Posterior vena cava (tissue), 2 donors: Measurements from ENCODE around the gene CNBP. TPM values are rescaled to one million over a fixed set of nuclear protein-coding genes. Genes with fewer than 3 reads are reported as not detected.
"Not testable (repeated sequence)": the region's sequence is repeated elsewhere in the genome, so short reads cannot be mapped to it uniquely, and the experiment has no call there.

Source experiments
- DNase-seq: peaks from one replicate; pipeline ENCODE4 v3.0.0-alpha.2; 2020; ENCODE audit warnings: low spot score
- intact Hi-C, 2 donors: fragments of 100-400 bp; cut with DNase I; formaldehyde crosslinking; loops; one replicate each; pipeline versions ENCODE4 v1.14.1 to v1.14.2; 2022 to 2023
- long read RNA-seq, 2 donors: library from polyadenylated mRNA; unstranded; transcript quantifications; one replicate each; pipeline ENCODE4 v2.0.0, GENCODE V29; 2020 to 2021
- total RNA-seq, 2 donors: library from RNA; stranded (reverse); fragmentation: NEBNext Ultra II Directional; extraction: Animal tissue kit (Norgen Biotek cat#: 25700); gene quantifications; one replicate each; pipeline ENCODE4 v1.2.1, GENCODE V29; 2021
- donor health status: DM: yes; HTN: yes; CAD: no.
- donor health status: DM: yes; HTN: yes; CAD: no.

CNBP gene
- 100 to 1,000 TPM; 267 to 284 TPM for total RNA-seq
- long read RNA-seq, donor 1, transcript CNBP-201 (5 exons, 1,664 nt), result major isoform, 61 of 157 reads
- long read RNA-seq, donor 1, transcript CNBP-204 (5 exons, 1,641 nt), result minor isoform, 8 of 157 reads
- long read RNA-seq, donor 1, transcript CNBP-207 (5 exons, 1,626 nt), result minor isoform, 49 of 157 reads
- long read RNA-seq, donor 1, partial matches to known transcripts, result 5 of 157 reads
- long read RNA-seq, donor 1, other reads (novel, unspliced or antisense), result 29 of 157 reads
- long read RNA-seq, donor 2, transcript CNBP-207 (5 exons, 1,626 nt), result major isoform, 429 of 1,333 reads
- long read RNA-seq, donor 2, transcript CNBP-201 (5 exons, 1,664 nt), result minor isoform, 369 of 1,333 reads
- long read RNA-seq, donor 2, transcript CNBP-204 (5 exons, 1,641 nt), result minor isoform, 172 of 1,333 reads
- long read RNA-seq, donor 2, transcript CNBP-208 (5 exons, 1,549 nt), result minor isoform, 33 of 1,333 reads
- long read RNA-seq, donor 2, partial matches to known transcripts, result 30 of 1,333 reads
- long read RNA-seq, donor 2, other reads (novel, unspliced or antisense), result 265 of 1,333 reads

DNA sequence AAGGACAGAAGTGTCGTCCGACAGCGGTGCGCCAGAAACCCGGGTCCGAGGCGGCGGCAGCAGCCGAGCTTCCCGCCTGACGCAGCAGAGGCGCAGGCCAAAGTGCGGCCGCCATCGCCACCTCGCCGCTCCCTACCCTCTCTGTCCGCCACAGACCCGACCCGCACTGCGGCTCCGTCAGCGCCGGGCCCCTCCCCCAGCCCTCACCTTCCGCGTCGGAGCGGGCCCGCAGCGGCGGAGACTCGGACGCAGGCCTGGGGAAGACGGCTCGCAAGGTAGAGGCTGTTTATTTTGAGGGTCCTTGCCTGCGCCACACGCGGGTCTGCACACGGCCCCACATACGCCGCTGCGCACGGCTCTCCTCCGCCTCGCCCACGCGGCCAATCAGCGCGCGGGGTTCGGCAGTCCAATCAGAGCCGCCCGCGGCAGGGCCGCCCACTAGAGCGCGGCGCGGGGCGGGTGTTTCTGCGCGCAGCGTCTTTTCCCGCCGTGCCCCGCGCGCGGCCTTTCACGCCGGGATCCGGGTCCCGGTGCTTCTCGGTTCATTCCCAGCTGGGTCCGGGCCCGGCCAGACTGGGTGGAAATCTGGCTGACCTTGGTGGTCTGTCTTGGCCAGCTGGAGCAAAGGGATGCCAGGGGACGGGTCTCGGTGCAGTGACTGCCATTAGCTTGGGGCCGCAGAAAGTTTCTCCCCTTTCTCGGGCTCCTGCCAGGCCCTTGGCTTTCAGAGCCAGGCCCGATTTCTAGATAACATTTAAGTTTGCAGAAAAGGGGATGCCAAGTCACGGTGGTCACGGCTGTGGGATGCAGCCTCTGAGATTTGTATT lies at the start of gene CNBP:
Gene CNBP, minus strand, starts transcription at position 328 of the 827 bp plus-strand sequence. CDS start 12,139 bp downstream, outside the sequence.
- peak; percentile 98 for DNase-seq
- intact Hi-C loops, result loop anchor here in 1 of 2 donors (5.0 kb wide), 1 partner anchor 64 kb away; the partner anchor contains the start of gene COPG1

DNA sequence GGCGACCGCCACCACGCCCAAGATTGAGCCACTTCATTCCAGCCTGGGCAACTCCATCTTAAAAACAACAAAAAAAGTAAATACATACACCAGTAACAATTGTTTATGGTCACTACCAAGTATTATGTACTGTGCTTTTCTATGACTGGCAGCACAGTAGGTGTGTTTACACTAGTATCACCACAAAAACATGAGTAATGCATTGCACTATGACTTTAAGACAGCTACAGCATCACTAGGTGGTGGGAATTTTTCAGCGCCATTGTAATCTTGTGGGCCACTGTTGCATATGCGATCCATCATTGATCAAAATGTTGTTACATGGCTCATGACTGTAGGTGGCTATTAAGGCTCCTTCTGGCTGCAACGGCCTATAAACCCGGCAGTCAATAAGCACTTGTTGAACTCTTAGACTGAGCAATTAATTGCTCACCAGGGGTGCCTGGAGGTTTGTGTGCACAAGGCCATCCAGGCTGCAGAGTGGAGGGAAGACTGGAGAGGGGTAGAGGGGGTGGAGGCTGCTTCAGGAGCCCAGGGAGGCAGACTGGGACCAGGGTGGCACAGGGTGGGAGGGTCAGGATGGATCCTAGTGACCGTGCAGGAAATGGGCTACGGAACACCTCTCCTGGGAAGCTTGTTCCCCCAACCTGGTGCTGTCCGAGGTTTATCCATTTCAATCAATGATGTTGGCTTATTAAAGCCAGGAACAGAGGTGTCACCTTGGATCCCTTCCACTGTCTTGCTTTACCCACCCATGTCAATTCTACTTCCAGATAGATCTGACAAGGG lies 47.8 kb upstream of the CNBP start:
- no peak for DNase-seq
- intact Hi-C loops, result no loop called here

DNA sequence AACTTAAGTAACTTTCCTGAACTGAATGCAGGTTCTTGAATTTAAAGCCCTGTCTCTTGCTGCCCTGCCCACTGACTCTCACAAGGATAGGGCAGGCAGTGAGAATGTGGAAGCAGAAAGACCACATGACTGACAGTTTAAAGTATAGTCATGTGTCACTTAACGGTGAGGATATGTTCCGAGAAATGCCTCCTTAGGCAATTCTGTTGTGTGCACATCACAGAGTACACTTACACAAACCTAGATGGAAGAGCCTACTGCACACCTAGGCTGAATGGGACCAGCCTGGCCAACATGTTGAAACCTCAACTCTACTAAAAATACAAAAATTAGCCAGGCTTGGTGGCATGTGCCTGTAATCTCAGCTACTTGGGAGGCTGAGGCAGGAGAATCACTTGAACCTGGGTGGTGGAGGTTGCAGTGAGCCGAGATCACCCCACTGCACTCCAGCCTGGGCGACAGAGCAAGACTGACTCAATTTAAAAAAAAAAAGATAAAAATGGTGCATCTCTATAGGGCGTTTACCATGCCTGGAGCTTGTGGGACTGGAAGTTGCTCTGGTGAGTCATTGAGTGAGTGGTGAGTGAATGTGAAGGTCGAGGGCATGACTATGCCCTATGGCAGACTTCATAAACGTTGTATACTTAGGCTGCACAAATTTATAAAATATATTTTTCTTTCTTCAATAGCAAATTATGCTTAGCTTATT lies 46.8 kb upstream of the CNBP start:
- intact Hi-C loops, result no loop called here
- no peak for DNase-seq

DNA sequence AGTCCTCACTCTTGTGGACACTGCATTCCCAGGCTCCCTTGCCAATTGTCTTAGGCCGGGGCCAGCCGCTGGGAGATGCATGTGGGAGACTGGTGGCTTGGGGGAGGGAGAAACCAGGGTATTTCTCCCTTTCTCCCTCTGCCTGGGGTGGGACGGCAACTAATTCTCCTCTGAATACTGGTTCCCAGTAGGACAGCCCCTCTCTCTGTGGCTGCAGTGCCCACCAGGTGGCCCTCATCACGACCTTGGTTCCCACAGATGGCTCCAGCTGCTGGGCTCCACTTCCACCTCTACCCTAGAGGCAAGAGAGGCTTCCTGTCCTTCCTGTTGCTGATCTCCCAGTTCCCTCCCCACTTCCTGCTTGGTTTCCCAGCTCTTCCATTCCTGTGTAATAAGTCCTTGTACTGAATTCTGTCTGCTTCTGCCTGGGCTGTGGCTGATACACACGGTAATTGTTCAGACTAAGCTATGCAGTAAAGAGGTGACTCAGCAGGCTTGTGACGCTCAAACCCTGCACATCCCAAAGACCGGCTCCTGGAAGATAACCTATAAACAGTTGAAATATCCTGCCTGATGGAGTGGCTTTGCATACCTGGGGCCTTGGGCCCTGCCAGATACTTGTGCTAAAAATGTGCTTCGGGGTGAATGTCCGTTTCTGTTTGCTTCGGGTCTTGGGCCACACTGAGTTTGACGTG lies 45.3 kb upstream of the CNBP start:
- no peak for DNase-seq
- intact Hi-C loops, result no loop called here

DNA sequence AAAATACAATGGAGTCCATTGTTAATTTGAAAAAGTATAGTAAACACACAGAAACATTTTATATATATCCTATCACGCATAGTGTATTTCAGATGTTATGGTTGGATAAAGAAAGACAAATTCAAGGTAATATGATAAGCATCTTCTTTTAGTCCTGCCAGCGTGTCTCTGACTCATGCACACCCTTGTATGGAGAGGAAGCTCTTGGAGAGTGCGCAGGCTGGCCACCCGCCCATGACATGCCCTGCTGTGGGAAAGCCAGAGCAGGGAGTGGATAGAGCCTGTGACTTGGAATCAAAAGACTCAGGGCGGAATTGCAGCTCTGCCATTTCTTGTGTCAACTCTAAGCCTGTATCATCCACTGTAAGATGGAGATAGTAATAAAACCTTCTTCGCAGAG lies 42.7 kb upstream of the CNBP start:
- intact Hi-C loops, result no loop called here
- DNase-seq, result peak; percentile 96

DNA sequence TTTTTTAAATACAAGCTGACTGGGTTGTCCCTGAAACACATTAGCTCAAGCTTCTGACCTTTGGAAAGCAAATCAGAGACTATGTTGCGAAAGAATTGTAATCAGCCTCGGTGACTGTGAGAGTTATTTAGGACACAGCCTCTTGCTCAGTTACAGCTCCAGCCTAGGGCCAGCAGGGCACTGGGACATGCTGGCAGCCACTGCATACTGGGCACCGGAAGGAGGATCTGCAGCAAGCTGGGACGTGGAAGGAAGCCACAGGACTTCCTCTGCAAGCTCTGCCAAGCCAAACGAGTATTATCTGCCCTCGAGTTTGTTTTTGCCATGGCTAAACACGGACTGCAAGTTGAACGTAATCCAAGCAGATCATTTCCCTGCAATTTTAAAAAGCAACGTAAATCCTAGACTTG lies 41.3 kb upstream of the CNBP start:
- intact Hi-C loops, result no loop called here
- peak; percentile 91 for DNase-seq

DNA sequence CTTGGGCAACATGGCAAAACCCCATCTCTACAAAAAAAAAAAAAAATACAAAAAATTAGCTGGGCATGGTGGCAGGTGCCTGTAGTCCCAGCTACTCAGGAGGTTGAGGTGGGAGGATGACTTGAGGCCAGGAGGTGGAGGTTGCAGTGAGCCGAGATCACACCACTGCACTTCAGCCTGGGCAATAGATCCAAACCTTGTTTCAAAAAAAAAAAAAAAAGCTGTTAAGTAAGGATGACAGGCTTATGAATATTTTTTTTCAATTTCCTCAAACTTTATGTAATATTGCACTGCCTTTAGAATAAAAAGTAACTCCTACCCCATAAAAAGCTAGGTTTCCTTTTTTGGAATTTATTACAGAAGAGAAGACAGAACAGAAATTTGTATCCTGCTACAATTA lies 40.7 kb upstream of the CNBP start:
- intact Hi-C loops, DNase-seq: not testable (repeated sequence)

DNA sequence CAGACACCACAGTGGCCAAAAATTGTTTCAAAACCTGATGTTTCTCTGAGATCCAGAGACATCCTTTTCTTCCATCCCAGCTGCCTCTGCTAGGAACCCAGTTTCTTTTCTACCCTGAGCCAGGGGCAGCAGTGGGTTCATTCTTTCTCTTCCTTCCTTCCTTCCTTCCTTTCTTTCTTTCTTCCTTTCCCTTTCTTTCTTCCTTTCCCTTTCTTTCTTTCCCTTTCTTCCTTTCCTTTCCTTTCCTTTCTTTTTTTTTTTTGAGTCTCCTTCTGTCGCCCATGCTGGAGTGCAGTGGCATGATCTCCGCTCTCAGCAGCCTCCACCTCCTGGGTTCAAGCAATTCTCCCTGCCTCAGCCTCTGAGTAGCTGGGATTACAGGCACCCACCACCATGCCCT lies 35.0 kb upstream of the CNBP start:
- DNase-seq, result no peak
- intact Hi-C loops, result no loop called here

DNA sequence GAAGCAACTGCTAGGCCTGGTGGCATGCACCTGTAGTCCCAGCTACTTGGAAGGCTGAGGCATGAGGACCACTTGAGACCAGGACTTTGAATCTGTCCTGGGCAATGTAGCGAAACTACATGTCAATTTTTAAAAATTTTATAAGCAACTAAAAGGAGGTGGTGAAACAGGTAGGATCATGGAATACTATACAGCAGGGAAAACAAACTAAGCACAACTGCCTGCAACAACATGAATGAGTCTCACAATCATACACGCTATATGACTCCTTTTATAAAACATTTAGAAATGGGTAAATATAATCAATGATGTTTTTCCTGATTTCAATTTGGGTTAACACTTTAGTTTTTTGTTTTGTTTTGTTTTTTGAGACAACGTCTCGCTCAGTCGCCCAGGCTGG lies 29.5 kb upstream of the CNBP start:
- no peak for DNase-seq
- intact Hi-C loops, result no loop called here

DNA sequence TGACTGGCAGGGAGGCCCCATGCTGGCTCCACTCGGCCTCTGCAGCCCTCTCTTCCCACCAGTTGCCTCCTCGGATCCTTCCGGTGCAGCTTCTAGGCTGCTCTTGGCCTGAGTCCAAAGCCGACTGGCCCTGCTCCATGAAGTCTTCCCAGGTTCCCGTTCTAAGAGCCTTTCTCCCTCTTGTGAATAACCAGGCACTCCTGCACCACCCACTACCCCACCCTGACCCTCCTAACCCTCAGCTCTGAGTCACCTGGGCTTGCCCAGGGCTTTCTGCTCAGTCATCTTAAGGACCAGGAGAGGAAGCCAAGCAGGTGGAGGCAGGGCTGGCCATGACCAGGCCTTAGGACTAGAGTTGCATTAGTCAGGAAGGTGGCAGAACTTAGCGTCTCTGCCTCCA lies 28.1 kb upstream of the CNBP start:
- peak; percentile 92 for DNase-seq

DNA sequence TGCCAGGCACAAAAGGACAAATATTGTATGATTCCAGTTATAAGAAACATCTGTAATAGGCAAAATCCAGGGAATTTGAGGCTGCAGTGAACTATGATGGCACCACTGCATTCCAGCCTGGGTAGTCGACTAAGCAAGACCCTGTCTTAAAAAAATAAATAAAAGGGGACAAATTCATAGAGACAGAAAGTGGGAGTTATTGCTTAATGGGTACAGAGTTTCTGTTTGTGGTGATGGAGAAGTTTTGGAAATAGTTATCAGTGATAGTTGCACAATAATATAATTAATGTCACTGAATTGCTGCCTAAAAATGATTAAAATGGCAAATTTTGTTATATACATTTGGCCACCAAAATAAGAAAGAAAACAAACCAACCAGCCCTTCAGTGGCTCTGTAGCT lies 27.6 kb upstream of the CNBP start:
- intact Hi-C loops, result no loop called here
- no peak for DNase-seq

More for the DNA sequence above, 28.1 kb upstream of the CNBP start:
- intact Hi-C loops, result no loop called here

DNA sequence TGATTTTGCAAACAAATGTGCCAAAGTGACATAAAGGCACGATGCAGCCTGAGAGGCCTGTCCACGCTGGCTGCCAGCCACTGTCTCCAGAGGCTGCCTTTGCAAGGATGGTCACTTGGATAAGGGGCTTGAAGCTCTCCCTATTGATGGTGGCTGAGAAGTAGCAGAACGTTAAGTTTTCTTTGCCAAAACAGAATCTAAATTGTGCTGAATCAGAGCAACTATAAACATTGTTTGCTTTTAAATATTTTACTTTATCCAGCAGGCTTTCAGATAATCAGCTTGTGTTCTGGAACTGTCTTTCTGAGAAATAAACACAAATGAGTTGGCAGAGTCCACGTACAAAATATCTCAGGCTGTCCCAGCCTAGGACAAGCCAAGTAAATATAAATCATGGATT lies 23.8 kb upstream of the CNBP start:
- no peak for DNase-seq
- intact Hi-C loops, result no loop called here

DNA sequence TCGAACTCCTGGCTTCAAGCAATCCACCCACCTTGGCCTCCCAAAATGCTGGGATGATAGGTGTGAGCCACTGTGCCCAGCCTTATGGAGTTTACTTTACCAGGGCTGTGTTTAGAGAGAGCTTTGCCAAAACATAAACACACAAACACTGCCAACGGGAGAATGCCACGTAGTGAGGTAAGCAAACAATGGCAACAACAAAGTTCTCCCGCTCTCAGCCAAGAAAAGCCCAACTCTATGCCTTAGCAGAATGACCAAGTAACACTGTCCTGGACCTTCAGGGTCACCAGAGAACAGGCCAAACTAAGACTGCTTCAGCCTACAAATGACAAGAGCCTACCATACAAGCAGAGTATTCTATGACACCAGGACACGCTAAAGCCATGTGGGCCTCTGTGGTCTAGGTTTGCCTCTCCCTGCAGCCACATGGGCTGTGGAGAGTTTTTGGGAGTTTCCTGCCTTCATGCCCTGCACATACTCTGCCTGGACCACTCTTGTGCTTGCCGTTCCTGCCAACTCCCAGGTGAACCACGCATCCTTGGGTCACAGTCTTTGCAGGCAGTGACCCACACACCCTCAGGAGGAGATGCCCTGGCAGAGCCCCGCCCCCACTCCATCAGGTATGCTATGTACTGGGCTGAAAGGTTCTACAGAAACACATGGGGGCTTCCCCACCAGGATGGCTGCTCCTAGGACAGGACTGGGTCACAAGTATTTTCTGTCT lies 21.6 kb upstream of the CNBP start:
- no peak for DNase-seq
- intact Hi-C loops, result no loop called here

DNA sequence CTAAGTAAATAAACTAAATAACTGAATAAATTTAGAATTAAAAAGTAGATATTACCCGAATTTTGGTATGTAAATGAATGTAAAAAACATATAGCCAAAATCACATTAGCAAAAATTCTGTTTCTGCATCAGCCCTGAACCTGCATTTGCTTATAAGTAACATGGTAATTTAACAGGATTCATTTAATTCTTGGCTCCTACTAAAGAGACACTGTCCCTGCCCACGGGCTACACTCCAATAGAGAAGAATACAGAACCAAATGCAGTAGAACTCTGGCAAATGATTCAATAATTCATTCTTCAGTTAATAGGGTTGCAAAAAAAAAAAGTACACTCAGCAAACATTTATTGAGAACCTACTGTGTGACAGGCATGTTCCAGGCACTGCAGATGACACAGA lies 20.8 kb upstream of the CNBP start:
- intact Hi-C loops, result no loop called here
- no peak for DNase-seq

DNA sequence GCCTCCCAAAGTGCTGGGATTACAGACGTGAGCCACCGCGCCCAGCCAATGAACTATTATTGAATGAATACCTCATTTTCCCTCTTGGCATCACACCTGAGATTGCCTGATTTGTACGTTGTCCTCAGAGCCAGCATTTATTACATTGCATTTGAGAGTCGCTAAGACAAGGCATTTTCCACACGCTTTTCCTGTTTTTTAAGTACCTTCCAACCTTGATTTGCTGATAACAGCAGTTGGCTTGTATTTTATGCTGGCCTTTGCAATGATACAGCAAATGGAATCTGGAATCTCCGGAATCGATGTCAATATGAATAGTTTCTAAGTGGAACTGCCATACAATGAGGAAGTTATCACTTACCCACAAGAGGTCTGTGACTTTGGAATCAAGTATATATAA lies 15.7 kb upstream of the CNBP start:
- intact Hi-C loops, result no loop called here
- DNase-seq, result no peak

DNA sequence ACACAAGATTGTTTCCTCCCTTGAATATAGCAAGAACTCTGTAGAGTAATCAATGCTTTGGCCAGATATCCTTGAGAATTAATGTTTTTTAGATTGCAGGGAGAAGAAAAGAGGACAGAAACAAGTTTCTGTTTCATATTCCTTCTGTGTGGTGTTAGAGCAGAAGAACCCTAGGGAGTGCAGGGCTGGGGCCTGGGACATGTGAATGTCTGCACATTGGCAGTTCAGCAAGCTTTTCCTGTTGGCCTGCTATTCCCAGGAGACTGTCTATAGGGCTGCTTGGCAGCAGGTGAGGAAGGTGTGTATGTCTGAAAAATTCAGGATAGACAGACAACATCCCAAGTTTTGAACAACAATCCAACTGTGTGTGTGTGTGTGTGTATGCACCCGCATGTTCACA lies 13.6 kb upstream of the CNBP start:
- intact Hi-C loops, result no loop called here
- no peak for DNase-seq

DNA sequence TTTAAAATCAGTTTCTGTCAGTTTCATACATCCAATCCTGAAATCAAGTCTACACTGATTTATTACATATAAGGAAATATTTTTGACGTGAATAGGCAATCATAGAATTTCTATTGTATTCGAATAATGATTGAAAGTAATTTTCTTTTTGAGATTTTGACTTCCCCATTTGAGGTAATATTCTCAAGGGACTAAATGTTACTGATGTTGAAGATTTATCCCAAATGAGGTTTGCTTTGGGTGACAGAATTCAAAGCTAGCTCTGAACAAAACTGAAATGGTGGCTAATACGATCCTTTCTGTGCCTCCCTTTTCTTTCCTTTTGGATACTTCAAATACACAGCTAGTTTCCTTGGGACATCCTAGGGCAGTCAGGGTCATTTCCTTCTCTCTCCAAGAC lies 12.9 kb upstream of the CNBP start:
- DNase-seq, result no peak
- intact Hi-C loops, result no loop called here
